BJ (cell line): ENCODE data around the gene MAML3. TPM values are rescaled to one million over a fixed set of nuclear protein-coding genes. Genes with fewer than 3 reads are reported as not detected.
A peak's percentile ranks its signal among the peaks of the same experiment; 100 is the strongest.

Experiments
- CTCF ChIA-PET: fragments of 350-600 bp; formaldehyde crosslinking; extraction: SDS; loops from one replicate; lab custom pipeline; 2021; ENCODE audit warnings: antibody characterized with exemption, inconsistent platforms; lab: Yijun Ruan, JAX
- POLR2A ChIA-PET: fragments of 300-600 bp; sonication (Branson Sonifier 250); formaldehyde crosslinking; extraction: SDS; loops from one replicate; lab custom pipeline; 2021; ENCODE audit warnings: antibody characterized with exemption; lab: Charles Lee
- DNase-seq: peaks from one replicate; pipeline ENCODE4 v3.0.0-alpha.2; 2011; ENCODE audit warnings: low read depth
- H3K27me3 ChIP-seq: 2 replicates; pipeline ENCODE4 v1.6.0; 2011; ENCODE audit warnings: low read length; ENCODE audit not compliant: control insufficient read depth, insufficient read depth
- H3K36me3 ChIP-seq: 2 replicates; pipeline ENCODE4 v1.5.1; 2011; ENCODE audit warnings: low read length; ENCODE audit not compliant: control insufficient read depth, insufficient read depth
- H3K4me3 ChIP-seq: 2 replicates; pipeline ENCODE4 v1.5.1; 2011; ENCODE audit warnings: low read depth, mild to moderate bottlenecking, control low read depth, low read length
- CTCF ChIP-seq: IDR thresholded peaks from 2 replicates; pipeline ENCODE4 v1.5.1; 2011; ENCODE audit warnings: low read depth, mild to moderate bottlenecking, control low read depth, inconsistent platforms, low read length, moderate library complexity; ENCODE audit not compliant: insufficient read depth
- polyA plus RNA-seq: library from polyadenylated mRNA; depleted of rRNA; stranded (reverse); fragments of >200 nt; gene quantifications from 2 replicates; pipeline ENCODE4 v1.2.3, GENCODE V29; 2011

The MAML3 gene
- polyA plus RNA-seq, 1 experiment = 1.6 TPM

- Histone ChIP-seq H3K4me3 (no peak overlapping the region), H3K36me3 (no peaks in the 10 kb centered on the region), H3K27me3 (no peaks in the 10 kb centered on the region)
- POLR2A ChIA-PET = no interaction called here
- CTCF ChIA-PET = no interaction called here
- DNase-seq = no peak
- TF ChIP-seq CTCF = no peak
These were observed 250.1 kb downstream of the MAML3 start for GRCh38 chr4:139903845-139904244.

DNA sequence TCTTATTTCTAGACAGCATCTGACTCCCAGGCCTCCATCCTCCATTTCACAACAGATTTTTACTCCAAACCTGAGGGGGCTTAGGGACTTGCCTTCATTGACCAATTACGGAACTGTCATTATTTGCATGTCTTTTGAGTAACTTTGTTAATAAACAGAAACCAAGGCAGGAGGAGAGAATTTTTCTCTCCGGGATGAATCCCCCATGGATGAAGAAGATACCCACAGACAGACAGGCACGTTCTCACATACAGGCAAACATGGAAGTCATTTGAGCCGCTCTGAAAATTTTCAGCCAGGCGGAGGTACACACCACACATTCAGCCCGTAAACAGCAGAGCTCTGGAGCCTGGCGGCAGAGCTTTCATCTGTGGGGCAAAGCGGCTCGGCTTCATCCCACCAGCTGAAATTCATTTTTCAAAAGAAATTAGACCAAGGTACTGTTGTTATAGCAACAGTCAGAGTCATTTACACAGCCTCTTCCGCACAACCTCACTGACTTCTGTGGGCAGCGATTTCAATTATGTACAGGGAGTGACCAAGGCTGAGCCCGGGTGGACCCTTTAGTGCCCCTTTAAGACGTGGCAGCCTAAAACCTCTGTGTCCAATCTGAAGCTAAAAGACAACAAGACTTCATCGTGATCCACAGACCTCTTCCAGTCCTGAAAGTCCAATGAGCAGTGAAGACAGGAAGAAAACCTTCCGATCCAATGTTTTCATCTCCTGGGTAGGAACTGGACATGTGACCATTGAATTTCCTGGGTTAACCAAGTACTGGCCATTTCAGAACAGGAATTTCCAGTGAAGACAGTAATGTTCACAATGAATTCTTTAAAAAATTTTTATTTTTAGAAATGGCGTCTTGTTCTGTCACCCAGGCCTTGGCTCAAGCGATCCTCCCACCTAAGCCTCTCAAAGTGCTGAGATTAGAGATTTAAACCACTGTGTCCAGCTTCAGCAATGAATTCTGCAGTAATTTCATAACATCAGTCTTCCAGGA is 251.4 kb downstream of the MAML3 start:
- CTCF ChIA-PET = interaction anchor here (1.6 kb wide), 1 partner anchor 10 kb away, joined by 3 read pairs; no protein-coding TSS in a partner anchor
- no peak for DNase-seq
- TF ChIP-seq CTCF = 0 out of 2 replicates have a peak, but pooled peaks have one; percentile 1
- no peaks in the 10 kb centered on the region for H3K27me3 ChIP-seq
- H3K36me3 ChIP-seq = no peaks in the 10 kb centered on the region
- POLR2A ChIA-PET = no interaction called here
- H3K4me3 ChIP-seq = peak overlapping the region; percentile 20

- H3K4me3 ChIP-seq = peak overlapping the region; percentile 20
- no peaks in the 10 kb centered on the region for H3K27me3 ChIP-seq
- no peaks in the 10 kb centered on the region for H3K36me3 ChIP-seq
- POLR2A ChIA-PET = no interaction called here
- CTCF ChIA-PET = interaction anchor here (0.6 to 1.6 kb wide), 4 partner anchors 9 to 1374 kb away, joined by 3 read pairs; no protein-coding TSS in a partner anchor
- TF ChIP-seq CTCF = no peak
- DNase-seq = no peak
These were observed 252.3 kb downstream of the MAML3 start for GRCh38 chr4:139901531-139902320.

GRCh38 chr4:139900964-139901376 is 253.0 kb downstream of the MAML3 start:
- TF ChIP-seq CTCF = no peak
- H3K27me3 ChIP-seq = no peaks in the 10 kb centered on the region; the same call in 1 of the 2 replicates
- H3K36me3 ChIP-seq = no peaks in the 10 kb centered on the region
- ChIA-PET POLR2A (no interaction called here), CTCF (interaction anchor here (0.6 to 1.6 kb wide), 4 partner anchors 8 to 1375 kb away, joined by 3 read pairs; no protein-coding TSS in a partner anchor)
- no peak overlapping the region for H3K4me3 ChIP-seq
- no peak for DNase-seq
